Cerebellar nuclear complex (tissue), 1 donor: ENCODE measurements around the gene PRORP.
A peak's percentile ranks its signal among the peaks of the same experiment; 100 is the strongest.
"Not testable (repeated sequence)": the region's sequence is repeated elsewhere in the genome, so short reads cannot be mapped to it uniquely, and the experiment has no call there.

ENCODE experiments used
- DNase-seq, 2 experiments: peaks; one replicate each; lab custom pipeline; 2025; lab: John Stamatoyannopoulos, UW

The PRORP gene

GRCh38 chr14:35121887-35122695, at the start of gene PRORP, which contains the start of gene PPP2R3C:
Gene PRORP, plus strand, starts transcription at chr14:35122552. Its CDS starts 694 bp downstream, at chr14:35123246.
Gene PPP2R3C, minus strand, starts transcription at chr14:35121990. Its CDS starts 31 bp downstream, at chr14:35121959.
- peak; percentile 43 to 86 for DNase-seq

GRCh38 chr14:35073486-35073885, 48.9 kb upstream of the PRORP start:
- DNase-seq = no peak

- no peak for DNase-seq
Observed at GRCh38 chr14:35078082-35078481, 44.3 kb upstream of the PRORP start.

GRCh38 chr14:35079742-35080141, 42.6 kb upstream of the PRORP start:
- no peak for DNase-seq

- no peak for DNase-seq
Observed at GRCh38 chr14:35083530-35084150, 38.7 kb upstream of the PRORP start.

GRCh38 chr14:35085441-35085840, 36.9 kb upstream of the PRORP start:
- DNase-seq = no peak

- DNase-seq = no peak
Observed at GRCh38 chr14:35088514-35088913, 33.8 kb upstream of the PRORP start.

- DNase-seq = not testable (repeated sequence)
Observed at GRCh38 chr14:35094645-35095044, 27.7 kb upstream of the PRORP start.

- no peak for DNase-seq
Observed at GRCh38 chr14:35107866-35108265, 14.5 kb upstream of the PRORP start.

- no peak for DNase-seq
Observed at GRCh38 chr14:35112641-35113040, 9.7 kb upstream of the PRORP start.

GRCh38 chr14:35113308-35113950, 8.9 kb upstream of the PRORP start:
- DNase-seq = no peak

GRCh38 chr14:35114036-35114435, 8.3 kb upstream of the PRORP start:
- no peak for DNase-seq

GRCh38 chr14:35116242-35116641, 6.1 kb upstream of the PRORP start:
- no peak for DNase-seq

- DNase-seq = no peak
Observed at GRCh38 chr14:35117112-35117511, 5.2 kb upstream of the PRORP start.

- no peak for DNase-seq
Observed at GRCh38 chr14:35121026-35121886, 1.1 kb upstream of the PRORP start.

- DNase-seq = no peak
Observed at GRCh38 chr14:35122696-35123387, 490 bp downstream of the PRORP start.

GRCh38 chr14:35123388-35123703, 994 bp downstream of the PRORP start:
- DNase-seq = no peak

- no peak for DNase-seq
Observed at GRCh38 chr14:35124127-35124526, 1.8 kb downstream of the PRORP start.

GRCh38 chr14:35133542-35134328, 11.4 kb downstream of the PRORP start:
- DNase-seq = no peak

GRCh38 chr14:35134329-35135123, 12.2 kb downstream of the PRORP start:
- DNase-seq = no peak
